Measurements from ENCODE around the gene ANKMY1.

The ANKMY1 gene

GRCh38 chr2:240472078-240472790 is 85.6 kb downstream of the ANKMY1 start:
- DNase-seq (ENCODE audit: low read depth), result no peak

GRCh38 chr2:240469740-240470139 is 88.0 kb downstream of the ANKMY1 start:
- DNase-seq (ENCODE audit: low read depth), result no peak

GRCh38 chr2:240469239-240469636 is 88.5 kb downstream of the ANKMY1 start:
- no peak for DNase-seq (ENCODE audit: low read depth)

GRCh38 chr2:240468303-240469238 is 89.2 kb downstream of the ANKMY1 start:
- DNase-seq (ENCODE audit: low read depth), result no peak

GRCh38 chr2:240467659-240468302 is 90.0 kb downstream of the ANKMY1 start:
- DNase-seq (ENCODE audit: low read depth), result no peak

GRCh38 chr2:240467149-240467642 is 90.6 kb downstream of the ANKMY1 start:
- DNase-seq (ENCODE audit: low read depth), result no peak

GRCh38 chr2:240466579-240467148 is 91.1 kb downstream of the ANKMY1 start:
- DNase-seq (ENCODE audit: low read depth), result no peak

GRCh38 chr2:240465765-240466578 is 91.8 kb downstream of the ANKMY1 start:
- DNase-seq (ENCODE audit: low read depth), result no peak

- DNase-seq (ENCODE audit: low read depth), result no peak
These were observed 92.5 kb downstream of the ANKMY1 start for GRCh38 chr2:240465268-240465764.

- DNase-seq (ENCODE audit: low read depth), result no peak
These were observed 93.1 kb downstream of the ANKMY1 start for GRCh38 chr2:240464514-240465241.

GRCh38 chr2:240463866-240464481 is 93.8 kb downstream of the ANKMY1 start:
- DNase-seq (ENCODE audit: low read depth), result no peak

GRCh38 chr2:240463274-240463865 is 94.4 kb downstream of the ANKMY1 start:
- DNase-seq (ENCODE audit: low read depth), result no peak

- DNase-seq (ENCODE audit: low read depth), result no peak
These were observed 95.0 kb downstream of the ANKMY1 start for GRCh38 chr2:240462707-240463273.

- DNase-seq (ENCODE audit: low read depth), result no peak
These were observed 95.6 kb downstream of the ANKMY1 start for GRCh38 chr2:240462073-240462706.

- no peak for DNase-seq (ENCODE audit: low read depth)
These were observed 96.2 kb downstream of the ANKMY1 start for GRCh38 chr2:240461471-240462072.

GRCh38 chr2:240460781-240461431 is 96.9 kb downstream of the ANKMY1 start:
- no peak for DNase-seq (ENCODE audit: low read depth)

- no peak for DNase-seq (ENCODE audit: low read depth)
These were observed 97.5 kb downstream of the ANKMY1 start for GRCh38 chr2:240460253-240460711.

All from stimulated activated CD8-positive, alpha-beta memory T cell treated with anti-CD3 and anti-CD28 coated beads, Interleukin-12 subunit alpha, Interleukin-12 subunit beta, amount 100 ng/mL, for 4 hours (primary cell).